Measurements from ENCODE around the gene ERN1.

ERN1 gene

GRCh38 chr17:64110379-64111152 is 19.4 kb downstream of the ERN1 start:
- DNase-seq (ENCODE audit: low read depth): no peak
- TF ChIP-seq CTCF (IDR thresholded peaks at IDR 0.05; ENCODE audit: low read length, missing control alignments): no peak
- H3K4me3 ChIP-seq (replicated peaks; ENCODE audit: low read depth, low read length): no peak overlapping the region

GRCh38 chr17:64109400-64109799 is 20.5 kb downstream of the ERN1 start:
- H3K4me3 ChIP-seq (replicated peaks; ENCODE audit: low read depth, low read length): no peak overlapping the region
- DNase-seq (ENCODE audit: low read depth): no peak
- no peak for TF ChIP-seq CTCF (IDR thresholded peaks at IDR 0.05; ENCODE audit: low read length, missing control alignments)

- no peak for TF ChIP-seq CTCF (IDR thresholded peaks at IDR 0.05; ENCODE audit: low read length, missing control alignments)
- DNase-seq (ENCODE audit: low read depth): no peak
Measured at GRCh38 chr17:64107500-64108236, 22.3 kb downstream of the ERN1 start.

GRCh38 chr17:64106918-64107317 is 23.0 kb downstream of the ERN1 start:
- TF ChIP-seq CTCF (IDR thresholded peaks at IDR 0.05; ENCODE audit: low read length, missing control alignments): no peak
- DNase-seq (ENCODE audit: low read depth): no peak

More at GRCh38 chr17:64107500-64108236, 22.3 kb downstream of the ERN1 start:
- no peak overlapping the region for H3K4me3 ChIP-seq (replicated peaks; ENCODE audit: low read depth, low read length)

GRCh38 chr17:64103391-64104364 is 26.3 kb downstream of the ERN1 start:
- no peak for TF ChIP-seq CTCF (IDR thresholded peaks at IDR 0.05; ENCODE audit: low read length, missing control alignments)
- peak; percentile 70 for DNase-seq (ENCODE audit: low read depth)
- no peak overlapping the region for H3K4me3 ChIP-seq (replicated peaks; ENCODE audit: low read depth, low read length)

More at GRCh38 chr17:64106918-64107317, 23.0 kb downstream of the ERN1 start:
- no peak overlapping the region for H3K4me3 ChIP-seq (replicated peaks; ENCODE audit: low read depth, low read length)

- H3K4me3 ChIP-seq (replicated peaks; ENCODE audit: low read depth, low read length): no peak overlapping the region
- DNase-seq (ENCODE audit: low read depth): no peak
- TF ChIP-seq CTCF (IDR thresholded peaks at IDR 0.05; ENCODE audit: low read length, missing control alignments): no peak
Measured at GRCh38 chr17:64102627-64103390, 27.1 kb downstream of the ERN1 start.

Measured in fibroblast of pulmonary artery (primary cell).